CD14-positive monocyte (primary cell): Measurements from ENCODE around the gene IGF2R. TPM values are rescaled to one million over a fixed set of nuclear protein-coding genes. Genes with fewer than 3 reads are reported as not detected.

Experiments
- DNase-seq, 3 donors: peaks; one replicate each; pipeline ENCODE4 v3.0.0-alpha.2; 2011 to 2022
- H2AFZ ChIP-seq: 2 replicates; pipeline ENCODE4 v1.6.0; 2012; ENCODE audit warnings: mild to moderate bottlenecking, low read depth, low read length, inconsistent platforms; ENCODE audit not compliant: insufficient read depth, poor library complexity, severe bottlenecking
- H3K27ac ChIP-seq, 2 donors: 1 replicate in 1 of 2; 2 replicates in 1 of 2; pipeline ENCODE4 v1.5.1; 2012 to 2013; ENCODE audit warnings: low read length in 2 of 2, control low read depth in 1 of 2, inconsistent platforms in 1 of 2, low read depth in 1 of 2, mild to moderate bottlenecking in 1 of 2
- H3K27me3 ChIP-seq, 2 donors: one replicate each; pipeline versions ENCODE4 v1.6.0 to v1.6.1; 2011 to 2013; ENCODE audit warnings: low read length in 2 of 2; ENCODE audit not compliant: control insufficient read depth in 2 of 2, insufficient read depth in 2 of 2
- H3K36me3 ChIP-seq, 2 donors: replicated peaks in 1 of 2; 1 replicate in 1 of 2; 2 replicates in 1 of 2; pipeline versions ENCODE4 v1.5.1 to v1.6.1; 2012 to 2013; ENCODE audit warnings: low read length in 2 of 2, control low read depth in 1 of 2, inconsistent platforms in 1 of 2, mild to moderate bottlenecking in 1 of 2; ENCODE audit not compliant: insufficient read depth in 2 of 2, control insufficient read depth in 1 of 2
- H3K4me1 ChIP-seq, 2 donors: 1 replicate in 1 of 2; 2 replicates in 1 of 2; pipeline versions ENCODE4 v1.5.1 to v1.6.1; 2012 to 2013; ENCODE audit warnings: low read length in 2 of 2, control low read depth in 1 of 2, inconsistent platforms in 1 of 2, mild to moderate bottlenecking in 1 of 2, moderate library complexity in 1 of 2; ENCODE audit not compliant: insufficient read depth in 2 of 2, control insufficient read depth in 1 of 2
- H3K4me2 ChIP-seq: replicated peaks from 2 replicates; pipeline ENCODE3; 2012; ENCODE audit warnings: low read length, moderate library complexity, mild to moderate bottlenecking; ENCODE audit not compliant: poor library complexity, severe bottlenecking; ENCODE audit errors: extremely low read depth
- H3K4me3 ChIP-seq, 3 experiments: fragments of 200-600 bp in 1 of 3; sonication (generic) in 1 of 3; replicated peaks in 1 of 3; 1 replicate in 2 of 3; 2 replicates in 1 of 3; pipeline ENCODE4 v1.5.1; 2011 to 2013; ENCODE audit warnings: low read length in 3 of 3, mild to moderate bottlenecking in 3 of 3, control low read depth in 2 of 3, low read depth in 2 of 3, inconsistent platforms in 1 of 3, moderate library complexity in 1 of 3
- H3K79me2 ChIP-seq: 2 replicates; pipeline ENCODE4 v1.6.0; 2012; ENCODE audit warnings: mild to moderate bottlenecking, control low read depth, inconsistent platforms, low read length, moderate library complexity; ENCODE audit not compliant: insufficient read depth
- H3K9ac ChIP-seq: 2 replicates; pipeline ENCODE4 v1.6.0; 2017; ENCODE audit warnings: low read length, mild to moderate bottlenecking; ENCODE audit not compliant: insufficient read depth, poor library complexity, severe bottlenecking
- H3K9me3 ChIP-seq, 2 donors: replicated peaks in 1 of 2; 1 replicate in 1 of 2; 2 replicates in 1 of 2; pipeline versions ENCODE4 v1.5.1 to v1.6.1; 2012 to 2013; ENCODE audit warnings: low read length in 2 of 2, control low read depth in 1 of 2; ENCODE audit not compliant: control insufficient read depth in 1 of 2, insufficient read depth in 1 of 2
- H4K20me1 ChIP-seq: 2 replicates; pipeline ENCODE4 v1.6.0; 2012; ENCODE audit warnings: mild to moderate bottlenecking, low read length, control low read depth, moderate library complexity; ENCODE audit not compliant: insufficient read depth
- H3K27ac Mint-ChIP-seq, 7 donors: one replicate each; pipeline ENCODE4 v1.8.0; 2020; ENCODE audit warnings: mild to moderate bottlenecking in 7 of 7, mixed read lengths in 7 of 7, moderate library complexity in 6 of 7, inconsistent platforms in 2 of 7
- H3K27me3 Mint-ChIP-seq, 3 donors: one replicate each; pipeline ENCODE4 v1.8.0; 2021 to 2022; ENCODE audit warnings: low read depth in 3 of 3, mild to moderate bottlenecking in 3 of 3, mixed read lengths in 3 of 3, moderate library complexity in 3 of 3, inconsistent platforms in 1 of 3
- H3K36me3 Mint-ChIP-seq, 2 donors: one replicate each; pipeline ENCODE4 v1.8.0; 2020; ENCODE audit warnings: mixed read lengths in 2 of 2, inconsistent platforms in 1 of 2, mild to moderate bottlenecking in 1 of 2
- H3K4me1 Mint-ChIP-seq: one replicate; pipeline ENCODE4 v1.8.0; 2020; ENCODE audit warnings: mild to moderate bottlenecking, mixed read lengths
- H3K4me3 Mint-ChIP-seq, 2 donors: one replicate each; pipeline ENCODE4 v1.8.0; 2020; ENCODE audit warnings: mild to moderate bottlenecking in 2 of 2, mixed read lengths in 2 of 2, moderate library complexity in 1 of 2
- H3K9me3 Mint-ChIP-seq, 7 donors: one replicate each; pipeline ENCODE4 v1.8.0; 2020 to 2022; ENCODE audit warnings: mixed read lengths in 7 of 7, mild to moderate bottlenecking in 6 of 7, moderate library complexity in 6 of 7, inconsistent platforms in 2 of 7
- WGBS: methylation state at CpG from one replicate; pipeline ENCODE4 v1.1.5; 2013; ENCODE audit warnings: missing lambda C conversion rate; ENCODE audit not compliant: insufficient coverage; 5-methylcytosine and 5-hydroxymethylcytosine counted together
- intact Hi-C, 2 donors: fragments of 100-400 bp; cut with micrococcal nuclease; formaldehyde crosslinking; loops; one replicate each; pipeline versions ENCODE4 v1.15.0 to v1.15.1; 2023
- polyA plus RNA-seq, 3 donors: library from polyadenylated mRNA; depleted of rRNA in 1 of 3; unstranded in 2 of 3; stranded (reverse) in 1 of 3; fragments of 300-500 nt in 2 of 3; fragments of >200 nt in 1 of 3; fragmentation: Illumina TruSeq in 2 of 3; gene quantifications; 1 replicate in 2 of 3; 2 replicates in 1 of 3; pipeline ENCODE4 v1.2.3, GENCODE V29; 2012 to 2021
- TF ChIP-seq, protein P1 (sequence below): fragments of 200-600 bp; IDR thresholded peaks from one replicate; pipeline ENCODE4 v1.8.0; 2022; ENCODE audit warnings: antibody characterized with exemption, mild to moderate bottlenecking

The IGF2R gene
- polyA plus RNA-seq, 3 donors, result 6.9 to 44.8 (median 8.2) TPM

DNA sequence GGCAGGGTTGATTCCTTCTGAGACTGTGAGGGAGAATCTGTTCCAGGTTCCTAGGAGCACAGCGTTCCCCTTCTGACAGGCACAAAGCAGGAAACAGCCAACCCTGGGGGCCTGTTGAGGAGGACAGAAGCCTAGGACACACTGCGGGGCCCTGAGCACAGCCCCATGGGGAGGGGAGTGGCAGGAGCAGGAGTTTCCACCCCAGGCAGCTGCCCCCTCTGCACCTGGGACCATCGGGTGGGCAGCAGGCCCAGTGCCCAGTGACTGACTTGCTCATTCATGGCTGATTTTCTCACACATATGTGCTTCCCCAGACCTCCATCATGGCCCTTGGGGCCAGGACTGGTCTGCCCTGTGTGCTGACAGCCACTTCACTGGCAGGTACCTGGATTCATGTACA, 146.5 kb downstream of the IGF2R start:
- H3K9me3 ChIP-seq, result peaks cover 9 to 26% of the 10 kb centered on the region in 2 donors
- no peaks in the 10 kb centered on the region for H3K36me3 ChIP-seq
- Mint-ChIP-seq H3K9me3 (peaks cover 7 to 24% (median 18%) of the 10 kb centered on the region in 7 donors), H3K4me1 (no peaks in the 10 kb centered on the region), H3K4me3 (no peak overlapping the region), H3K27ac (no peak overlapping the region), H3K27me3 (peaks cover 4 to 8% (median 5%) of the 10 kb centered on the region in 3 donors), H3K36me3 (peaks cover 3 to 7% of the 10 kb centered on the region in 2 donors)
- H3K79me2 ChIP-seq, result no peaks in the 10 kb centered on the region
- H3K4me1 ChIP-seq, result no peaks in the 10 kb centered on the region
- H3K27me3 ChIP-seq, result no peaks in the 10 kb centered on the region
- no peak overlapping the region for H3K4me2 ChIP-seq
- DNase-seq, result no peak
- intact Hi-C loops, result no loop called here
- 100% methylated on average over 1 of the region's 3 CpGs for WGBS
- no peaks in the 10 kb centered on the region for H4K20me1 ChIP-seq
- H2AFZ ChIP-seq, result no peak overlapping the region
- no peak overlapping the region for H3K27ac ChIP-seq
- no peak overlapping the region for H3K4me3 ChIP-seq
- no peak overlapping the region for H3K9ac ChIP-seq
- TF ChIP-seq, protein P1, sequence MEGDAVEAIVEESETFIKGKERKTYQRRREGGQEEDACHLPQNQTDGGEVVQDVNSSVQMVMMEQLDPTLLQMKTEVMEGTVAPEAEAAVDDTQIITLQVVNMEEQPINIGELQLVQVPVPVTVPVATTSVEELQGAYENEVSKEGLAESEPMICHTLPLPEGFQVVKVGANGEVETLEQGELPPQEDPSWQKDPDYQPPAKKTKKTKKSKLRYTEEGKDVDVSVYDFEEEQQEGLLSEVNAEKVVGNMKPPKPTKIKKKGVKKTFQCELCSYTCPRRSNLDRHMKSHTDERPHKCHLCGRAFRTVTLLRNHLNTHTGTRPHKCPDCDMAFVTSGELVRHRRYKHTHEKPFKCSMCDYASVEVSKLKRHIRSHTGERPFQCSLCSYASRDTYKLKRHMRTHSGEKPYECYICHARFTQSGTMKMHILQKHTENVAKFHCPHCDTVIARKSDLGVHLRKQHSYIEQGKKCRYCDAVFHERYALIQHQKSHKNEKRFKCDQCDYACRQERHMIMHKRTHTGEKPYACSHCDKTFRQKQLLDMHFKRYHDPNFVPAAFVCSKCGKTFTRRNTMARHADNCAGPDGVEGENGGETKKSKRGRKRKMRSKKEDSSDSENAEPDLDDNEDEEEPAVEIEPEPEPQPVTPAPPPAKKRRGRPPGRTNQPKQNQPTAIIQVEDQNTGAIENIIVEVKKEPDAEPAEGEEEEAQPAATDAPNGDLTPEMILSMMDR, result no peak

DNA sequence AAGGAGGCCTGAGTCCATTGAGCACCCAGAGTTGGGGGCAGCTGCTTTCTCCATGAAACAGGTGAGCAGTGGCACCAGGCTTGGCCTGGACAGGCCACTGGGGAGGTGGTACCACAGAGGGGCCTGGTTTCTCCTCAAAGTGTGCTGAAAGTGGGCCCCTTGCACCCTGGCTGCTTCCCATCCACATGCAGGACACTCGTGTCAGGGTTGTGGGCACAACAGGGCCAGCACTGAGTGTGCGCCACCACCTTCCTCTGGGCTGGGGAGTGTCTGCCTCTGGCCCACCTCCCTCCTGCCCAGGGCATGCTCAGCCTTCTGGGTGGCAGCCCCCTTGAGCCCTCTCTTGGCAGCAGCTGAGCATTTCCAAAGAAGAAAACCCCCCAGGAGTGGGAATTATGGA, 147.5 kb downstream of the IGF2R start:
- TF ChIP-seq, protein P1, result no peak
- H3K4me2 ChIP-seq, result no peak overlapping the region
- H3K4me3 ChIP-seq, result no peak overlapping the region
- Mint-ChIP-seq H3K27me3 (peaks cover 4 to 6% (median 5%) of the 10 kb centered on the region in 3 donors), H3K36me3 (peaks cover 3% of the 10 kb centered on the region in 2 donors), H3K9me3 (peaks cover 7 to 24% (median 18%) of the 10 kb centered on the region in 7 donors), H3K4me1 (no peaks in the 10 kb centered on the region), H3K4me3 (no peak overlapping the region), H3K27ac (no peak overlapping the region)
- no peaks in the 10 kb centered on the region for H3K36me3 ChIP-seq
- no peaks in the 10 kb centered on the region for H4K20me1 ChIP-seq
- no peaks in the 10 kb centered on the region for H3K79me2 ChIP-seq
- intact Hi-C loops, result no loop called here
- DNase-seq, result no peak
- no peak overlapping the region for H3K27ac ChIP-seq
- no peak overlapping the region for H2AFZ ChIP-seq
- H3K27me3 ChIP-seq, result no peaks in the 10 kb centered on the region
- H3K9me3 ChIP-seq, result peaks cover 9 to 26% of the 10 kb centered on the region in 2 donors
- H3K9ac ChIP-seq, result no peak overlapping the region
- WGBS, result 100% methylated on average over 2 of the region's 2 CpGs
- H3K4me1 ChIP-seq, result no peaks in the 10 kb centered on the region
